ENCODE results near the gene PTPRU.

The PTPRU gene

DNA sequence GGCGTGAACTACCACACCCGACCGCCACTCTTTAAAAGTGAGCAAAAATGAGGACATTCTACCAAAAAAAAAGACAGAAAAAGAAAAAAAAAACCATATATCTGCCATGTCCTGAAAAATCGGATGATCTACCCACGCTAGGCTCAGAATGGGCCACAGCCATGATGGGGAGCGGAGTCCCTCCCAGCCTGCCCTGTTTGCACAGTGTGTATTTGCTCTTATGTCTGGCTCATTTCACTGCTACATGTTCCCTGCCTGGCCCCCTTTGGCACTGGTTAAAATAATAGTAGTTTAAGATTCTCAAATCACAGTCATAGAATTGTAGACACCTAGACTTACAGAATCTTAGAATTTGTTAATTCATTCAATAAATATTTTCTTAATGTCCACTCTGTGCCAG lies 121.9 kb downstream of the PTPRU start:
- H3K27ac ChIP-seq (ENCODE audit: low read depth, low read length), result no peak overlapping the region
- H3K9me3 ChIP-seq (ENCODE audit: control insufficient read depth, insufficient read depth, low read length), result no peaks in the 10 kb centered on the region
- TF ChIP-seq, protein P1, sequence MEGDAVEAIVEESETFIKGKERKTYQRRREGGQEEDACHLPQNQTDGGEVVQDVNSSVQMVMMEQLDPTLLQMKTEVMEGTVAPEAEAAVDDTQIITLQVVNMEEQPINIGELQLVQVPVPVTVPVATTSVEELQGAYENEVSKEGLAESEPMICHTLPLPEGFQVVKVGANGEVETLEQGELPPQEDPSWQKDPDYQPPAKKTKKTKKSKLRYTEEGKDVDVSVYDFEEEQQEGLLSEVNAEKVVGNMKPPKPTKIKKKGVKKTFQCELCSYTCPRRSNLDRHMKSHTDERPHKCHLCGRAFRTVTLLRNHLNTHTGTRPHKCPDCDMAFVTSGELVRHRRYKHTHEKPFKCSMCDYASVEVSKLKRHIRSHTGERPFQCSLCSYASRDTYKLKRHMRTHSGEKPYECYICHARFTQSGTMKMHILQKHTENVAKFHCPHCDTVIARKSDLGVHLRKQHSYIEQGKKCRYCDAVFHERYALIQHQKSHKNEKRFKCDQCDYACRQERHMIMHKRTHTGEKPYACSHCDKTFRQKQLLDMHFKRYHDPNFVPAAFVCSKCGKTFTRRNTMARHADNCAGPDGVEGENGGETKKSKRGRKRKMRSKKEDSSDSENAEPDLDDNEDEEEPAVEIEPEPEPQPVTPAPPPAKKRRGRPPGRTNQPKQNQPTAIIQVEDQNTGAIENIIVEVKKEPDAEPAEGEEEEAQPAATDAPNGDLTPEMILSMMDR (IDR thresholded peaks at IDR 0.05; ENCODE audit: low read depth, low read length, poor library complexity, severe bottlenecking), result no peak
- TF ChIP-seq EZH2phosphoT487 (IDR thresholded peaks at IDR 0.05; ENCODE audit: borderline replicate concordance, low read length), result no peak
- H3K79me2 ChIP-seq (ENCODE audit: control insufficient read depth, low read length), result no peaks in the 10 kb centered on the region
- H3K4me3 ChIP-seq (ENCODE audit: low read length), result no peak overlapping the region
- no peaks in the 10 kb centered on the region for H3K36me3 ChIP-seq (ENCODE audit: control insufficient read depth, low read length)
- H3K4me1 ChIP-seq (ENCODE audit: control insufficient read depth, low read length), result peaks cover 5% of the 10 kb centered on the region; the same call in 1 of the 2 replicates
- no peak overlapping the region for H3K4me2 ChIP-seq (ENCODE audit: low read length)
- H3K27me3 ChIP-seq (ENCODE audit: control insufficient read depth, low read length), result no peaks in the 10 kb centered on the region
- no peaks in the 10 kb centered on the region for H3F3A ChIP-seq (ENCODE audit: control insufficient read depth, insufficient read depth)
- H4K20me1 ChIP-seq (ENCODE audit: control insufficient read depth, insufficient read depth, low read depth, low read length), result no peaks in the 10 kb centered on the region
- no peaks in the 10 kb centered on the region for H3K9me2 ChIP-seq (replicated peaks; ENCODE audit: control insufficient read depth, low read length)

GRCh38 chr1:29360768-29361167 lies 124.4 kb downstream of the PTPRU start:
- H3K79me2 ChIP-seq (ENCODE audit: control insufficient read depth, low read length), result no peaks in the 10 kb centered on the region
- no peak overlapping the region for H3K4me3 ChIP-seq (ENCODE audit: low read length)
- H3K4me1 ChIP-seq (ENCODE audit: control insufficient read depth, low read length), result no peaks in the 10 kb centered on the region
- no peaks in the 10 kb centered on the region for H3K9me2 ChIP-seq (replicated peaks; ENCODE audit: control insufficient read depth, low read length)
- H3K27ac ChIP-seq (ENCODE audit: low read depth, low read length), result no peak overlapping the region
- H3F3A ChIP-seq (ENCODE audit: control insufficient read depth, insufficient read depth), result no peaks in the 10 kb centered on the region
- TF ChIP-seq, protein P1 (IDR thresholded peaks at IDR 0.05; ENCODE audit: low read depth, low read length, poor library complexity, severe bottlenecking), result no peak
- no peak for TF ChIP-seq EZH2phosphoT487 (IDR thresholded peaks at IDR 0.05; ENCODE audit: borderline replicate concordance, low read length)
- no peaks in the 10 kb centered on the region for H3K9me3 ChIP-seq (ENCODE audit: control insufficient read depth, insufficient read depth, low read length)
- H3K4me2 ChIP-seq (ENCODE audit: low read length), result no peak overlapping the region
- no peaks in the 10 kb centered on the region for H3K27me3 ChIP-seq (ENCODE audit: control insufficient read depth, low read length)
- no peaks in the 10 kb centered on the region for H3K36me3 ChIP-seq (ENCODE audit: control insufficient read depth, low read length)
- no peaks in the 10 kb centered on the region for H4K20me1 ChIP-seq (ENCODE audit: control insufficient read depth, insufficient read depth, low read depth, low read length)

DNA sequence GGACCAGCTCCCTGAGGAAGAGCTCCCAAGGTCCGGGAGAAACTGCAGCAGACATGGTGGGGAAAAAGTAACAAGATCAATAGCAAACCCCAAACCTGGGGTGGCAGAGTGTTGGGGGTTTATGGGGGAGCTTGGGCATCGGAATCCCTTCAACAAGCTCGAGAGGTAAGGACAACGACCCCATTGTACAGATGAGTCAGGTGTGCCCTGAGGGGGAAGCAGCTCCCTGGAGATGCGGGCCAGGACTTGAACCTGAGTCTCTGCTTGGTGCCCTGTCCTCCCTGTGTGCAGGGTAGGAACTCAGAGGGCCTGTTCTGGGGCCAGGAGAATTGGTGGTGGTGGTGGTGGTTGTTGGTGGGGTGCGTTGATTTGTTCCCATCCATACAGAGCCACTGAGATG lies 125.4 kb downstream of the PTPRU start:
- Histone ChIP-seq H3K4me3 (ENCODE audit: low read length) (no peak overlapping the region), H3F3A (ENCODE audit: control insufficient read depth, insufficient read depth) (no peaks in the 10 kb centered on the region), H3K4me2 (ENCODE audit: low read length) (no peak overlapping the region), H3K27ac (ENCODE audit: low read depth, low read length) (no peak overlapping the region), H3K4me1 (ENCODE audit: control insufficient read depth, low read length) (no peaks in the 10 kb centered on the region), H3K79me2 (ENCODE audit: control insufficient read depth, low read length) (no peaks in the 10 kb centered on the region), H3K9me2 (replicated peaks; ENCODE audit: control insufficient read depth, low read length) (no peaks in the 10 kb centered on the region), H3K9me3 (ENCODE audit: control insufficient read depth, insufficient read depth, low read length) (no peaks in the 10 kb centered on the region), H4K20me1 (ENCODE audit: control insufficient read depth, insufficient read depth, low read depth, low read length) (no peaks in the 10 kb centered on the region), H3K27me3 (ENCODE audit: control insufficient read depth, low read length) (no peaks in the 10 kb centered on the region), H3K36me3 (ENCODE audit: control insufficient read depth, low read length) (no peaks in the 10 kb centered on the region)
- TF ChIP-seq EZH2phosphoT487 (IDR thresholded peaks at IDR 0.05; ENCODE audit: borderline replicate concordance, low read length), result no peak
- TF ChIP-seq, protein P1 (IDR thresholded peaks at IDR 0.05; ENCODE audit: low read depth, low read length, poor library complexity, severe bottlenecking), result no peak

GRCh38 chr1:29362116-29362515 lies 125.8 kb downstream of the PTPRU start:
- no peak overlapping the region for H3K4me2 ChIP-seq (ENCODE audit: low read length)
- H4K20me1 ChIP-seq (ENCODE audit: control insufficient read depth, insufficient read depth, low read depth, low read length), result no peaks in the 10 kb centered on the region
- H3K36me3 ChIP-seq (ENCODE audit: control insufficient read depth, low read length), result no peaks in the 10 kb centered on the region
- no peak overlapping the region for H3K27ac ChIP-seq (ENCODE audit: low read depth, low read length)
- no peaks in the 10 kb centered on the region for H3K9me3 ChIP-seq (ENCODE audit: control insufficient read depth, insufficient read depth, low read length)
- H3K4me1 ChIP-seq (ENCODE audit: control insufficient read depth, low read length), result no peaks in the 10 kb centered on the region
- no peaks in the 10 kb centered on the region for H3F3A ChIP-seq (ENCODE audit: control insufficient read depth, insufficient read depth)
- no peaks in the 10 kb centered on the region for H3K27me3 ChIP-seq (ENCODE audit: control insufficient read depth, low read length)
- H3K4me3 ChIP-seq (ENCODE audit: low read length), result no peak overlapping the region
- no peaks in the 10 kb centered on the region for H3K79me2 ChIP-seq (ENCODE audit: control insufficient read depth, low read length)
- H3K9me2 ChIP-seq (replicated peaks; ENCODE audit: control insufficient read depth, low read length), result no peaks in the 10 kb centered on the region
- TF ChIP-seq, protein P1 (IDR thresholded peaks at IDR 0.05; ENCODE audit: low read depth, low read length, poor library complexity, severe bottlenecking), result no peak
- TF ChIP-seq EZH2phosphoT487 (IDR thresholded peaks at IDR 0.05; ENCODE audit: borderline replicate concordance, low read length), result no peak
